DMS114 treated with DMSO at 0.1 percent for 48 hours (cell line): ENCODE measurements around the gene CNTRL.
"Not testable (repeated sequence)": the region's sequence is repeated elsewhere in the genome, so short reads cannot be mapped to it uniquely, and the experiment has no call there.

Experiments
- DNase-seq: peaks from one replicate; lab custom pipeline; 2025; ENCODE audit not compliant: unreplicated experiment; lab: John Stamatoyannopoulos, UW

The CNTRL gene

GRCh38 chr9:121069396-121069795 lies 5.4 kb upstream of the CNTRL start:
- DNase-seq = no peak

- DNase-seq = no peak
These were observed 3.4 kb upstream of the CNTRL start for GRCh38 chr9:121071370-121071755.

DNA sequence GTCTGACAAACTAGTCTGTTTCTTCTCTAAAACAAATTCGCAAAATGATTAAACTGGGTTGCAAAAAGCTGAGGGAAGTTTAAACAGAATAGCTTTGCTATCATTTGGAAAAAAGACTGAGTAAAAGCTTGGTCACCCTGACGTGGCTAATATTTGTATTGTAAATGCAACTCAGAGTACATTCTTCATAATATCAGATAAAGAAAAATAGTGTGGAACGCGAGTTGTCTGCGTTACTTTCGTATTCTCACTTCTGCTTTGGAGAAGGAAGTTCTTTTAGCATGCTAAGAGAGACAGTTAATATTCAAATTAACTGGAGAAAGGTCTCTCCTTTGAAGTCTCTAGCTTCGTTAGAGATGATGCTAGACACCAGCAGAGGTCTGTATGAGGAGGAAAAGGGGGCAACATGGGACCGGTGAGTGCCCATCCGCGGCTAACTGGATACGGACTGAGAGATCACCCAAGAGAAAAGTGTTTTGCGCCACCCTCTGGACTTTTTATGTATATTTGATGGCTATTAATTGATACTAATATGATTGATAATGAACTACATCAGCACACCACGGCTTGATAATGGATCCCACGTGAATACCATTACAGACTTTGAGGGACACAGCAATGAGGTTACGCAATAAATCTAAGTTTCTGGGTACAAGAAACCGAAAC lies 2.9 kb upstream of the CNTRL start:
- DNase-seq = no peak

DNA sequence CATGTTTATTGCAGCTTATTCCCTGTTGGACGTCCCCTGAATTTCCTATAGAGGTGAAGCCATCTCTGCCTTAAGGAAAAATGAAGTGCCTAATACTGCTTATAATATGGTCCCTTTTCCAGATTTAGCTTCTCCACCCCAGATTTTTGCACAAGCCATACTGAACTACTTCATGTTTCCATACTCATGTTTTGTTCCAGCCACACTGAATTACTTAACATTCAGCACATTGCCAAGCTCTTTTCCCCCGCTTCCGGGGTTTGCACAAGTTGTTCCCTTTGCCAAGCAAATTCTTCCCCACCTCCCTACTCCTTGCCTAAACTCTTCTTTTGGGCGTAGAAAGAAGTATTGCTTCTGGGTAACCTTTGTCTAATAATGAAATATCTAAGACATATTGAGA lies 1.7 kb upstream of the CNTRL start:
- no peak for DNase-seq

DNA sequence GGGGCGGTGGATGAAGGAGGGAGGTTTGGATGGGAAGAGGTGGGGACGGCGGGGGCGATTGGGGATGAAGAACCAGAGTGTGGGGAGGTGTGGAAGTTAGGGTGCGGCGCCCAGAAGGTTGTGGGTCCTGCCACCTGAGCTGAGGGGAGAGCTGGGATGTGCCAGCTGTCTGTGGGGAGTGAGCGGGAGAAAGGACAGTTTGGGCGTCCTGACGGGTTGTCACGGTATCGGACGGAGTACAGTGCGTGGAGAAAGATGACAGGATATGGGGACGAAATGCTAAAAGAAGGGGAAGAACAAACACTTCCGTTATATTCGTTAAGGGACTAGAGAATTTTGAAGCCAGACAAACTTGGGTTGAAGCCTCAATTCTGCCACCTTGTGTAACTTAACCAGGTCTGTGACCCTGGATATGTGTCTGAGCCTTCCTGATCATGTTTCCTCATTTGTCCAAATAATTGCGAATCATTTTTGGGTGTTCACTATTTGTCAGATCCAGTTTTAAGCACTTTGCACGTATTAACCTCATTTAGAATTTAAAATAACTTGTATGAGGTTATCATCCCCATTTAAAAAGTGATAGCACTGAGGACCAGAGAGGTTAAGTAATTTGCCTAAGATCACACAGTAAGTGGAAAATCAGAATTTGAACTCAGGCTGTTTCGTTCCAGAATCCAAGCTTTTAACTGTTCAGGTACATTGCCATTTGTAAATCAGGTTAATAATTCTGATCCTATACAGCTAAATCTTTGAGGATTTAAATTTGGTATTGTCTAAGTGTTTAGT lies 689 bp downstream of the CNTRL start:
- DNase-seq = peak; percentile 56

- no peak for DNase-seq
These were observed 7.3 kb downstream of the CNTRL start for GRCh38 chr9:121082075-121082474.

DNA sequence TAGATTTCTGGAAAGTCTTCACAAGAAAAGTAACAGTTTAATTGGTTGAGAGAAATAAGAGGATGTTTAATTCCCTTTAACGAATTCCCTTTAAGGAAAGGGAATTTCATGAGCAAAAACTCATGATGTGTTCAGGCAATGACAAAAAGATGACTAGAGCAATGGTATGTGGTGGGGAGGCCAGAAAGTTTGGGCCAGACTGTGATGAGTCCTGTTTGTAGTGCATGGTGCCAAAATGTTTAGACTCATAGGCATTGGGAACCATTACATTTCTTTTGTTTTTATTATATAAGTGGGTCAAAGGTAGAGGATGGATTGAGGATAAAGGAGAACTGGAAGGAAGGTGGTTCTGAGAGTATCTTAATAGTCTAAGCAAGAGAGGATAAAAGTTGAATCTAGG lies 10.9 kb downstream of the CNTRL start:
- no peak for DNase-seq

- DNase-seq = no peak
These were observed 13.8 kb downstream of the CNTRL start for GRCh38 chr9:121088576-121088975.

GRCh38 chr9:121090743-121091142 lies 16.0 kb downstream of the CNTRL start:
- not testable (repeated sequence) for DNase-seq

- DNase-seq = no peak
These were observed 20.3 kb downstream of the CNTRL start for GRCh38 chr9:121095057-121095456.

DNA sequence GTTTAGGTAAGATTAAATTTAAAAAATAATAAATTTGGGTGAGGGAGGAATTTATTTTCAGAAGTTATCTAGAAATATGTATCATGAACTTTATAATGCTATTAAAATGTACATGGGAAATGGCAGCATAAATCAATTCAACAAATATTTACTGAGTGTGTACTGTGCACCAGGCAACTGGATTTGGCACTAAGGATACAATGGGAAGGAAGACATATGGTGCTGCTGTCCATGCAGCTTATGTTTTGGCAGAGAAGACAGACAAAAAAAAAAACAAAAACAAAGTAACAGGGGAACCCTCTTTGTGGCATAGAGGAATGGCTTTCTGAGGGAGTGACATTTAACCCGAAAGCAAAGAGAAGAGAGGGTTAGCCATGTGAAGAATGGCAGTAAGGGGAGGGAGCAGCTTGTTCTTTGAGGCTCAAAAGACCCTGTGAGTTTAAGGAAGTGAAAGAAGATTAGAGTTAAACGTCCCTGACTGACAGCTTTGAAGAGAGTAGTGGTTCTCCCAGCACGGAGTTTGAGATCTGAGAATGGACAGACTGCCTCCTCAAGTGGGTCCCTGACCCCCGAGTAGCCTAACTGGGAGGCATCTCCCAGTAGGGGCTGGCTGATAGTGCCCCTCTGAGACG lies 23.9 kb downstream of the CNTRL start:
- DNase-seq = no peak

DNA sequence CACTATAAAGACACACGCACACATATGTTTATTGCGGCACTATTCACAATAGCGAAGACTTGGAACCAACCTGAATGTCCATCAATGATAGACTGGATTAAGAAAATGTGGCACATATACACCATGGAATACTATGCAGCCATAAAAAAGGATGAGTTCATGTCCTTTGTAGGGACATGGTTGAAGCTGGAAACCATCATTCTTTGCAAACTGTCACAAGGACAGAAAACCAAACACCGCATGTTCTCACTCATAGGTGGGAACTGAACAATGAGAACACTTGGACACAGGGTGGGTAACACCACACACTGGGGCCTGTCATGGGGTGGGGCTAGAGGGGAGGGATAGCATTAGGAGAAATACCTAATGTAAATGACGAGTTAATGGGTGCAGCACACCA lies 29.3 kb downstream of the CNTRL start:
- DNase-seq = not testable (repeated sequence)

- no peak for DNase-seq
These were observed 30.8 kb downstream of the CNTRL start for GRCh38 chr9:121105531-121105930.

DNA sequence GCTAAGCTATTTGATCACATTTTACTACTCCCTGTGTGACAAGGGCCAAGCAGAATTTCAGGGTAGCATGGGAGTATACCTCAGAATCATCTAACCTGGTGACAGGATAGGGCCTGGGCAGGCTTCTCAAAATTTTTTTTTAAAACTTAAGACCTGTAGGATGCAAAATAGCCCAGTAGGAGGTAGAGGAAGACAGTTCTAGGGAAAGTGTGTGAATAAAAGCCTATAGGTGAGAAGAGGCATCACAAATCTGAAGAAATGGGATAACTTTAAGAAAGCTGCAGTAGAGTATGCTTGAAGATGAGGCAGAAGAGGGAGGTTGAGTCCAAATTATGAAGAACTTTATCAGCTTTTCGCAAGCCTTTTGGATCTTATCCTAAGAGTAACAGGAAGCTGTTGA lies 32.3 kb downstream of the CNTRL start:
- DNase-seq = peak; percentile 27

DNA sequence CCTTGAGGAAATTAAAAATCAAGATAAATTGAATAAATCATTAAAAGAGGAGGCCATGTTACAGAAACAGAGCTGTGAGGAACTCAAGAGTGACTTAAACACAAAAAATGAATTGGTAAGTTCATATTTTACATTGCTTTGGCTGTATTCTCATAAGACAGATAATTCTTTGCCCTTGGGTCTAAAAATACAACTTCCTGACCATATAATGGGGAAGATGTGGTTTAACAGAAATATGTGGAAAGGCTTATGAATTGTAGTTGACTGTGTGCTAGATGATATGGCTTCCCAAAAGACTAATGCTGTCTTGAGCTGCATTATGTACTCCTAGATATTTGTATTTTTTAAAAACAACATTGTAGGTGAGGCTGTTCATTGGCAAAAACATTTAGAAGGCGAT lies 33.1 kb downstream of the CNTRL start:
- DNase-seq = no peak

DNA sequence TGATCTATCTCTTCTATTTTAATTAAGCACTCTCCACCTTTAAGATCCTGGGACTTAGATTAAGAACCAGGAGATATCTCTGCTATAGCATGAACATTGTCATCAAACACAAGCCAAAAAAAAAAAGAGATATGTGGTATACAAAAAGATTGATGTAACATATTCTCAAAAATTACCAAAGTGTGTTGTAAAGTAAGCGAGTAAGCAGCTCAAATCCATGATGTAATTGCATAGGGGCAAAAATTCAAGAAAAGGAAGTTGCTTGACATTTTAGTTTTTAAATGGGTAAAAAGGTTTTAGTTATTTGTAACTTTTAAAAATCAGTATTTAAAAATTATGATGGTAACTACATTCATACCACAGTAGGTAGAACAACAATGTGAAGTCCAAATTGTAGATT lies 40.7 kb downstream of the CNTRL start:
- DNase-seq = no peak

DNA sequence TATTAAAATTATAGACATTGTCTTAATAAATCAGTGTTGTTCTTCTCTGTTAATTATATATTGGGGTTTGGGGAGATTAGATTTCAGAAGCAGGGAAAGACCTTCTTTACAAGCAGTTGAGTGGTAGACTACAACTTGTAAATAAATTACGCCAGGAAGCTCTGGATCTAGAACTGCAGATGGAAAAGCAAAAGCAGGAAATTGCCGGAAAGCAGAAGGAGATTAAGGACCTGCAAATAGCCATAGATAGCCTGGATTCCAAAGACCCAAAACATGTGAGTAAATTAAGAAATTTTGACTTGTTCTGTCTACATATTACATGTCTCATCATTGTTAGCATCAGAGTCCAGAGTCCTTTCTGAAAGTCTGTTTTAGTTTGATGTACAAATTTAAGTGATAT lies 43.5 kb downstream of the CNTRL start:
- no peak for DNase-seq

- no peak for DNase-seq
These were observed 45.6 kb downstream of the CNTRL start for GRCh38 chr9:121120386-121120785.

DNA sequence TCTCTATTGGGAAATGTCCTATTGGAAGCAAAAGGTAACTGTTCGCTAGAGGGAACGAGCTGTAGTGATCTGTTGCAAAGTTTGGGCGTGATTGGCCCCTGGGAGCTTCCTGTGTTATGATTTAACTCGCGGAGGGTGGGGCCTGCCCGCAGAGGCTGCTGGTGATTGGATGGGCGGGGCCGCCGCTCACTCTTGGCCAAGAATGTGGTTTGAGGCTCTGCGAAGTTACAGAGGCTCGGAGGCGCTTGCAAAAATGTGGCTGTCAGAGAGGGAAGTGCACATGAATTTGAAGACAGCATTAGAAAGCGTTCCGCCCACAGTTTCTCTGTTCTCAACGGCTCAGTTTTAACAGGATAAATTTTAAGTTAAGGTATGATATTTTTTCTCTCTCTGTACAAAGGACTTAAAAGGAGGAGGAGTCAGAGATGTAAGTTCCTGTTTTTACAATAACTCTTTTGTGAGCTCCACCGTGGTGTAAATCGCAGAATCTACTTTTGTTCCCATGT lies 46.9 kb downstream of the CNTRL start:
- peak; percentile 94 for DNase-seq

GRCh38 chr9:121122246-121123032 lies 47.7 kb downstream of the CNTRL start:
- no peak for DNase-seq

GRCh38 chr9:121123816-121124535 lies 49.2 kb downstream of the CNTRL start:
- DNase-seq = no peak
